Activated CD8-positive, alpha-beta memory T cell treated with anti-CD3 and anti-CD28 coated beads for 4 hours (primary cell): ENCODE measurements around the gene PRRX2.

Experiments used
- DNase-seq, 2 donors: peaks; one replicate each; pipeline ENCODE4 v3.0.0-alpha.2; 2020; ENCODE audit warnings: low read depth in 2 of 2

Gene PRRX2

GRCh38 chr9:129665389-129665775, at the start of gene PRRX2:
Gene PRRX2, plus strand, starts transcription at chr9:129665647. Its CDS starts 221 bp downstream, at chr9:129665868.
- no peak for DNase-seq

DNA sequence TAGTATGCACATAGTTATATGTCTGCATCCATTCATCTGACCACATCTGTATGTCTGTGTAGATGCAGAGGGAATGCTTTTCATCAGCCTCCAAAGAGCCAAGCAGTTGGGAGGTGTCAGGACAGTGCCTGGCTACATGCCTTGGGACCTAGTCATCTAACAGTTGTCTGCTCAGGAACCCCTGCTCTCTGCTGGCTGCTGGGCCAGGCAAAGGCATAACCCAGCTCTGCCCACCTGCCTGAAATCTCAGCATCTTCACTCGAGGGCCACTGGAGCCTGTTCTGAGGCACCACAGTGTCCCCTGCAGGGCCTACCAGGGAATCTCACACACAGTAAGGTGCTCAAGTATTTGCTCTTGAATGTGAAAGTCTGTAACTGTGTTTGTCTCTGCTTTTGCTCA, 48.3 kb upstream of the PRRX2 start:
- DNase-seq: no peak

GRCh38 chr9:129619787-129620668, 45.4 kb upstream of the PRRX2 start:
- no peak for DNase-seq

DNA sequence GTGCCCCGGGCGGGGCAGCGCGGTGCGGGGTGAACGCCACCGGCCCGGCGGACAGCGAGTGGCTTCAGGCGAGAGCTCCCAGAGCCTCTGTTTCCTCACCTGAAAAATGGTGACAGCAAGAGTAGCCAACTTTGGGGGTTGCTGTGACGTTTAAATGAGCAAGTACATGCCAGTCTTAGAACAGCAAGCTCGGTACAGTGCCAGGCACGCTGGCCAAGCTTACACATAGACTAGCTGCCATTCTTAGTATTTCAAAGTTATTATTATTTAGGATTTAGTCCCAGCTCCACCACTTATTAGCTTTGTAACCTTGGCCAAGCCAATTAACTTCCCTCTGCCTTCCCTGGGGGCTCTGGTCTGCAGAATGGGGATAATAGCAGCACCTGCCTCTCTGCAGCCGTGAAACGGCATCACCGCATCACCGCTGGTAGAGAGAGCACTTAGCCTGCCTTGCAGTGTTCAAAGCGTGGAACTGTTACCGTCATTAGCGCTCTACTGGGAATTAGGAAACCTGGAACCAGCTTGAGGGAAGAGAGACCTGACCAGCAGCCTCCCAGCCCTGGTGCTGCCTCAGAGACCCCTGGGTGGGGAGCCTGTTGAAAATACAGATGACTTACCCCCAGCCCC, 44.7 kb upstream of the PRRX2 start, which contains the start of gene C9orf50:
Gene C9orf50, minus strand, starts transcription at position 433 of the 627 bp plus-strand sequence. CDS start 527 bp downstream, outside the sequence.
- DNase-seq: no peak

GRCh38 chr9:129623331-129623730, 42.1 kb upstream of the PRRX2 start:
- no peak for DNase-seq

DNA sequence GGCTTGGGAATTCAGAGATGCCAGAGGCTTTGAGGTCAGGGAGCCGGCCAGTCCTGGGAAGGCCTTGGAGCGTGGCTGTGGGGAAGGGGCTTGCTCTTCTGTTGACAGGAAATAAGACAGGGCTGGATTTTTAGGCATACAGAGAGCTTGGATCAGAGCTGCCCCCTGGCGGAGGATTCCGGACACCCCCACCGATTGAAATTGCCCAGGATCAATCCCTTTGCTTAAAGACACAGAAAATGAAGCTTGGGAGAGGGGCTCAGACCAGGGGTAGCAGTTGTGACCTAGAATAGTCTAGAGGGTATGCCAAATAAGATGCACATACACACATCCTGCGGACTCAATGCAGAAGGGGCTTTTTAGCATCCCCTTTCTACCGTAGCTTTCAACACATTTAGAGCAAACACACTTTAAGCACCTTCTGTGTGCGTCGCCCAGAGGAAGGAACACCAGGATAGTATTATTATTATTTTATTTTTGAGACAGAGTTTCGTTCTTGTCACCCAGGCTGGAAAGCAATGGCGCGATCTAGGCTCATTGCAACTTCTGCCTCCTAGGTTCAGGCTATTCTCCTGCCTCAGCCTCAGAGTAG, 41.2 kb upstream of the PRRX2 start:
- peak; percentile 47 to 53 for DNase-seq

- no peak for DNase-seq
Measured at GRCh38 chr9:129624947-129625346, 40.5 kb upstream of the PRRX2 start.

DNA sequence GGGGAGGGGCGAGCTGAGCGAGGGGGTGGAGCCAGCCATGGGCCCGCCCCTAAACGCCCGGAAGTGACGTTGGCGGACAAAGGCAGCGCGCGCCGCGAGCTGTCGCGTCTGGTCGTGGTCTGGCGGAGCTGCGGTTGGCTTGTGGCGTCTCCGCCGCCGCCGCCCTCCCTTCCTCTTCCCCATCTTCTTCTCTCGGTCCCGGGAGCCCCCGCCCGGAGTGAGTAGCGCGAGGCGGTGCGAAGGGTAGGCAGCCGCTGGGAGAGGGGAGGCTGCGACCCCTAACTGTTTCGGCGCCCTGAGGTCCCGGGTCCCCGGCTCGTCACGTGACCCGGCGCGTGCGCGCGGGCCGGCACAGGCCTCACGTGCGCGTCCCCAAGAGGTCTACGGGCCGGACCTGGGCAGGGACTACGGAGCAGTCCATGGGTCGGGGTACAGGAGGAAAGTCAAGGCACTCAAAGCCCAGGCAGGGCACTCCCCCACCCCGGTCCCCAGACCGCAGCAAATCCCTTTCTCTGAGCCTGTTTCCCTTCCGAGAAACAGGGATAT, 39.3 kb upstream of the PRRX2 start, which contains the start of gene NTMT1:
Gene NTMT1, plus strand, starts transcription at position 85 of the 546 bp plus-strand sequence. CDS start 6,541 bp downstream, outside the sequence.
- DNase-seq: peak; percentile 83

- DNase-seq: no peak
Measured at GRCh38 chr9:129626625-129627284, 38.7 kb upstream of the PRRX2 start.

DNA sequence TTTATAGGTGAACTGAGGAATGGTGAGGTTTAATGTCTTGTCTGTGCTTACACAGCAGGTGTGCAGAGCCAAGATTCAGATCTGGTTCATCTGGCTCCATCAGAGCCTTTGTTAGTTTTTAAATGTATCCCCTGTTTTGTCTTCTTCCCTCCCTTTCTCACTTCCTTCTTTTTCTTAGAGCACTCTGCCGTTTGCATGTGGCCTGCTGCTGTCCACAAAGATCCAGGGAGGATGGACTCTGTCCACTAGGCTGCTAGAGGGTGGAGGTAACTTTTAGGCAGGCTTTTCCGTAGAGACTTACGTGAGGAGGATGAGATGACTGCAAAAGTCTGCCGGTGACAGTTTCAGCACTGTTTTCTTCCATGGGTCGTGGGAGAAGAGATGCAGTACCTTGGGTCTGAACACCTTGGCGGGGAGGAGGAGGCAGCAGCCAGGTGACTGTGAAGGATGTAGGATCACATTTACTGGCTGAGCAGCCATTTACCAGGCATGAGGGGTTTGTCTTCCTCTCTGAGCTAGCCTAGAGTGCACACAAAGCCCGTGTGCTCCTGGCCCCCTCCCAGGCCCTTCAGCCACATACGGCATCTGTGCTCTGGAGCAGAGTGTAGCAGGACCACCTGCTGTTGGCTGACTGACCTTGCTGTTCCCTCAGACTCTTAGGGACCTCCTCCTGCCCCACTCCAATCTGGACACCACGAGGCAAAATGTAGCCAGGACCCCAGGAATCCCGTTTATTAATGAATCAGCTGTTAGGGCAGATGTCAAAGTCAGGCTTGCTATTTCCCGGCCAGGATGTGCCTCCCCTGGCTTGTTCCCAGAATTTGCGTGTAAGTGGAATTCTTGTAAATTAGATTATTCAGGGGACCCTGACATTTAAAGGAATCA, 37.6 kb upstream of the PRRX2 start:
- DNase-seq: no peak

DNA sequence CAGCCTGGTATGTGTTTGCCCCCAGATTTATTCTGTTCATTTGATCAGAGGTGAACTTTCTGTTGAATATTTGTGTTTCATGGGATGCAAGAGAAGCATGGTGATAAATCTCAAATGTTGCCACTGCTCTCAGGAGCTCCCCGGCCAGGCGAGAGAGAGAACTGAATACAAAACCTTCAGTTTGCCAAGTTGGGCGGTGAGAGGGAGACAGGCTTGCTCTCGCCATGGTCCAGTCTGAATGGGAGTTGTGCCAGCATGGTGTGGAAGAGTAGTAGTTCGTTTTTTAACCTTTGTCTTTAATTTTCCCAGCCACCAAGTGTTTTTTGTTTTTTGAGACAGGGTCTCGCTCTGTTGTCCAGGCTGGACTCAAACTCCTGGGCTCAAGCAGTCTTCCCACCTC, 36.7 kb upstream of the PRRX2 start:
- DNase-seq: no peak

- no peak for DNase-seq
Measured at GRCh38 chr9:129629251-129629820, 36.1 kb upstream of the PRRX2 start.

- DNase-seq: no peak
Measured at GRCh38 chr9:129630967-129631673, 34.3 kb upstream of the PRRX2 start.

DNA sequence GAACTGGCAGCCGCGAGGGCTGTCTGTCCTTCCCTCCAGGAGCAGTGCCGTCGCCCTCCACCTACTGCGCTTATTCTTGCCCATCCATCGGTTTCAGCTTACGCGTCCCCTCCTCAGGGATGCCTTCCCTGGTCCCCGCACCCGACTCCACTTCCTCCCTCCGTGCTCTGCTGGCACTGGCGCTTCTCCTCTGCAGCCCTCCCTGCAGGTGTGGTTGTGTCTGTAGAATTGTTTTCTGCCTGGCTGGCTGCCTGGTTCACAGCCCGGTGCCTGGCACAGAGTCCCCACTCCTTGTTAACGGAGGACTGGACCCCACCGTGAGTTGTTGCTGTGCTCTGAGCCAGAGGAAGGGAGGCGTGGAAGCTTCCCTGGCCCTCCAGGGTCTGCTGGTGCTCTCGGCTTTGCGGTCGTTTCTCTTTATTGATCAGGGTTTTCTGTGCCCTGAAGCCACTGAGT, 33.7 kb upstream of the PRRX2 start:
- DNase-seq: no peak

DNA sequence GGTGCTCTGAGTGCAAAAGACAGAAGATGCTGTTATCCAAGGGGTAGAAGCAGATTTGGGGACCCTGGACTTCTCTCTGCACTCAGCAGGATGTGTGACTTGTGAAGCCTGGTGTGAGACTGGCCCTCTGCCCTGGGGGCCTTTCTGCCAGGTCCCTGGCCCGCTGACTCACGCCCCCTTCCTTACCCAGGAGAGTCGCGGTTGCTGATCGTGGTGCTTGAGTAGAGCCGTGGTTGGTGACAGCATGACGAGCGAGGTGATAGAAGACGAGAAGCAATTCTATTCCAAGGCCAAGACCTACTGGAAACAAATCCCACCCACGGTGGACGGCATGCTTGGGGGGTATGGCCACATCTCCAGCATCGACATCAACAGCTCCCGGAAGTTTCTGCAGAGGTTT, 33.0 kb upstream of the PRRX2 start:
- no peak for DNase-seq

DNA sequence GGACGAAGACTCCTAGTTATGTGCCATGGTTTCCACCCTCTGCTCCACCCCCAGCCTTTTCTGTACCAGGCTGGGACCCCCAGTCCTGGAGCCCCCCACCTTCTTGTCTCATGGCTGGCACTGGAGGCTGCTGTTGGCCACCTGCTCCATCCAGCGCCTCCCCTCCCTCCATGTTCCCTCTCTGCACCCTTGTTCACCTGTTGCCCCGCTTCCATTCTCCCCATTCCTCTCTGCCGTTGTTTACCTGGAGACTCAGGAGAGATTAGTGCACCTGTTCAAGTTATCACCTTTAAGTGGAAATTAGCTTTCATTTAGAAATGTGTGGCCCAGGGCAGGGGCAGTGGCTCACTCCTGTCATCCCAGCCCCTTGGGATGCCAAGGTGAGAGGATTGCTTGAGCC, 32.2 kb upstream of the PRRX2 start:
- no peak for DNase-seq

DNA sequence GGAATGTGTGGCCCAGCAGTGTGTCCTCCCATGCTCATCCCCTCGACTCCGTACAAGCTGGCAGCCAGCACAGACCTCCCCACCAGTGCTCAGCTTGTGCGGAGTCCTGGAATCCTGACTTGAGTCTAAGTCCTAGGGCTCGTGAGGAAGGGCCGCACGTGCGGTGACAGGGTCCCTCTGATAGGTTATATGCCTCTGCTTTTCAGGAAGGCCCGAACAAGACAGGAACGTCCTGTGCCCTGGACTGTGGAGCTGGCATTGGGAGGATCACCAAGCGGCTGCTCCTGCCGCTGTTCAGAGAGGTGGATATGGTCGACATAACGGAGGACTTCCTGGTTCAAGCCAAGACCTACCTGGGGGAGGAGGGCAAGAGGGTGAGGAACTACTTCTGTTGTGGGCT, 31.6 kb upstream of the PRRX2 start:
- no peak for DNase-seq

DNA sequence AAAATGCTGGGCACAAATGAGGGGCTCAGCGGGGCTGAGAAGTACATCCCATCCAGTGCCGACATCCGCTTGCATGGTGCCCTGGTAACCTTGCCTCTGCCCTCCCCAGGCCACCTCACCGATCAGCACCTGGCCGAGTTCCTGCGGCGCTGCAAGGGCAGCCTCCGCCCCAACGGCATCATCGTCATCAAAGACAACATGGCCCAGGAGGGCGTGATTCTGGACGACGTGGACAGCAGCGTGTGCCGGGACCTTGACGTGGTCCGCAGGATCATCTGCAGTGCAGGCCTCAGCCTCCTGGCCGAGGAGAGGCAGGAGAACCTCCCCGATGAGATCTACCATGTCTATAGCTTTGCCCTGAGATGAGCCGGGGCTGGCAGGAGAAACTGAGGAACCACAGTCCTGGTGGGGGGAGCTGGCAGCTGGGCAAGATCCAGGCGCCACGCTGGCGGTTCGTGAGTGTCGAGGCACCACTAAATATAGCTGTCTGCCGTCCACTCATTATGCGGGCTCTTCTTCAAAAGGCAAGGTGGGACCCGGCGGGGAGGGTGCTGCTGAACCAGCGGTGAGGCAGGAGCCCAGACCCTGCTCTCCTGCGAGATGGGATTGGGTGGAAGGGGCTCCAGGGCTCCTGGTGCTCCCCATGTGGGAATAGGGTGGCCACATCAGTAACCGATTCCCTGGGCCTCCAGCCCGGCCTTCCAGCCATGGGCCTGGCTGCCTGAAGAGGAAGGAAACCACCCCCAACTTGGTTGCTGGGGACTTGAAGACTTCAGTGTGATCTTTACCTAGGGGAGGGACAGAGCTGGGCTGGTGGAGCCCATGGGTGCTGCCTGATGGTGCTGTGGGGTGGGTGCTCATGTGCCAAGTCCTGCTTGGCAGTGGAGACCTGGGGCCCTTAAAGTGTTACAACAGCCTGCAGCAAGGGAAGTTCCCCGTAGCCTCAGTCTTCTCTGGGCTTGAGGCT, 30.1 kb upstream of the PRRX2 start:
- no peak for DNase-seq
